H1 (cell line): ENCODE measurements around the gene TRIM14. TPM values are rescaled to one million over a fixed set of nuclear protein-coding genes. Genes with fewer than 3 reads are reported as not detected.

Source experiments
- CTCF ChIA-PET: fragments of 300-600 bp; sonication (Branson Sonifier 250); formaldehyde crosslinking; loops from one replicate; lab custom pipeline; 2021; ENCODE audit not compliant: partially characterized antibody; lab: Charles Lee
- POLR2A ChIA-PET: fragments of 300-600 bp; sonication (Branson Sonifier 250); formaldehyde crosslinking; loops from one replicate; lab custom pipeline; 2021; ENCODE audit warnings: inconsistent platforms; ENCODE audit not compliant: partially characterized antibody; lab: Charles Lee
- DNase-seq, 2 experiments: peaks; one replicate each; pipeline versions ENCODE4 v3.0.0 to v3.0.0-alpha.2; 2010 to 2022; ENCODE audit warnings: low spot score in 2 of 2, low read depth in 1 of 2, mixed read lengths in 1 of 2
- FAIRE-seq: peaks from 2 replicates; lab custom pipeline; 2011; peaks lifted over from hg19 to GRCh38; lab: Jason Lieb, UNC
- H2AFZ ChIP-seq: 2 replicates; pipeline ENCODE4 v1.8.1; 2012; ENCODE audit warnings: low read length, inconsistent platforms
- H2AK5ac ChIP-seq: 2 replicates; pipeline ENCODE4 v1.6.1; 2013; ENCODE audit warnings: low read depth, low read length
- H2BK120ac ChIP-seq: replicated peaks from 2 replicates; pipeline ENCODE3; 2013; ENCODE audit warnings: low read depth, low read length, inconsistent platforms
- H2BK12ac ChIP-seq: 2 replicates; pipeline ENCODE4 v1.6.1; 2013; ENCODE audit warnings: low read depth, low read length
- H2BK15ac ChIP-seq: 2 replicates; pipeline ENCODE4 v1.6.1; 2013; ENCODE audit warnings: low read length
- H2BK20ac ChIP-seq: 2 replicates; pipeline ENCODE4 v1.6.1; 2013; ENCODE audit warnings: low read length
- H2BK5ac ChIP-seq: 2 replicates; pipeline ENCODE4 v1.6.1; 2013; ENCODE audit warnings: low read depth, low read length
- H3K14ac ChIP-seq: 2 replicates; pipeline ENCODE4 v1.6.1; 2013; ENCODE audit warnings: inconsistent platforms; ENCODE audit not compliant: insufficient read length
- H3K18ac ChIP-seq: 2 replicates; pipeline ENCODE4 v1.6.1; 2013; ENCODE audit warnings: low read length; ENCODE audit errors: extremely low read depth
- H3K23ac ChIP-seq: 2 replicates; pipeline ENCODE4 v1.6.1; 2013; ENCODE audit warnings: inconsistent platforms; ENCODE audit not compliant: insufficient read length
- H3K23me2 ChIP-seq: 2 replicates; pipeline ENCODE4 v1.6.1; 2013; ENCODE audit warnings: low read depth, low read length
- H3K27ac ChIP-seq: 2 replicates; pipeline ENCODE4 v1.6.1; 2011; ENCODE audit warnings: low read depth, low read length, inconsistent platforms
- H3K27me3 ChIP-seq, 4 experiments: replicated peaks in 1 of 4; 1 replicate in 1 of 4; 2 replicates in 3 of 4; pipeline versions ENCODE4 v1.6.1 to v1.8.1; 2011 to 2013; ENCODE audit warnings: low read length in 3 of 4, mild to moderate bottlenecking in 3 of 4, inconsistent platforms in 2 of 4, mixed read lengths in 2 of 4, moderate library complexity in 1 of 4; ENCODE audit not compliant: control insufficient read depth in 3 of 4, insufficient read depth in 3 of 4; ENCODE audit errors: extremely low read depth in 1 of 4
- H3K36me3 ChIP-seq, 4 experiments: 2 replicates each; pipeline versions ENCODE4 v1.6.1 to v1.8.1; 2011 to 2013; ENCODE audit warnings: mild to moderate bottlenecking in 4 of 4, low read length in 3 of 4, moderate library complexity in 2 of 4, control low read depth in 1 of 4, inconsistent platforms in 1 of 4; ENCODE audit not compliant: insufficient read depth in 4 of 4, control insufficient read depth in 2 of 4
- H3K4ac ChIP-seq: replicated peaks from 2 replicates; pipeline ENCODE3; 2013; ENCODE audit warnings: low read length, low read depth, mixed read lengths, inconsistent platforms; ENCODE audit not compliant: insufficient read length
- H3K4me1 ChIP-seq, 4 experiments: replicated peaks in 1 of 4; 1 replicate in 1 of 4; 2 replicates in 3 of 4; pipeline versions ENCODE4 v1.6.1 to v1.8.1; 2011 to 2013; ENCODE audit warnings: low read length in 3 of 4, inconsistent platforms in 2 of 4, mixed read lengths in 1 of 4; ENCODE audit not compliant: insufficient read depth in 4 of 4, control insufficient read depth in 3 of 4
- H3K4me2 ChIP-seq, 2 experiments: 2 replicates each; pipeline versions ENCODE4 v1.6.1 to v1.8.1; 2011 to 2013; ENCODE audit warnings: low read depth in 2 of 2, low read length in 2 of 2, control low read depth in 1 of 2, inconsistent platforms in 1 of 2, mild to moderate bottlenecking in 1 of 2; ENCODE audit not compliant: insufficient read depth in 1 of 2
- H3K4me3 ChIP-seq, 4 experiments: fragments of 200-600, 300-600 bp in 1 of 4; sonication (generic), shearing (Covaris generic), sonication (Bioruptor Twin) in 1 of 4; 2 replicates each; pipeline versions ENCODE4 v1.5.1 to v1.8.1; 2011 to 2016; ENCODE audit warnings: low read length in 4 of 4, low read depth in 3 of 4, control low read depth in 2 of 4, inconsistent platforms in 2 of 4, mild to moderate bottlenecking in 2 of 4, mixed read lengths in 1 of 4, moderate library complexity in 1 of 4; ENCODE audit not compliant: insufficient read depth in 2 of 4; ENCODE audit errors: extremely low read depth in 1 of 4
- H3K56ac ChIP-seq: replicated peaks from 2 replicates; pipeline ENCODE3; 2013; ENCODE audit warnings: low read depth, mild to moderate bottlenecking, mixed read lengths, low read length, inconsistent platforms; ENCODE audit not compliant: insufficient read length
- H3K79me1 ChIP-seq: 2 replicates; pipeline ENCODE4 v1.6.1; 2013; ENCODE audit warnings: low read depth, low read length, control low read depth
- H3K79me2 ChIP-seq, 2 experiments: 2 replicates each; pipeline versions ENCODE4 v1.6.1 to v1.8.1; 2012 to 2013; ENCODE audit warnings: low read length in 2 of 2, mild to moderate bottlenecking in 2 of 2, inconsistent platforms in 1 of 2; ENCODE audit not compliant: insufficient read depth in 2 of 2, control insufficient read depth in 1 of 2
- H3K9ac ChIP-seq, 4 experiments: replicated peaks in 1 of 4; 1 replicate in 1 of 4; 2 replicates in 3 of 4; pipeline versions ENCODE4 v1.6.1 to v1.8.1; 2011 to 2013; ENCODE audit warnings: low read depth in 3 of 4, low read length in 3 of 4, control low read depth in 2 of 4, mild to moderate bottlenecking in 2 of 4, moderate library complexity in 2 of 4, inconsistent platforms in 1 of 4; ENCODE audit errors: extremely low read depth in 1 of 4
- H3K9me3 ChIP-seq, 2 experiments: 2 replicates each; pipeline versions ENCODE4 v1.6.1 to v1.8.1; 2012 to 2013; ENCODE audit warnings: mild to moderate bottlenecking in 2 of 2, moderate library complexity in 2 of 2, control low read depth in 1 of 2, inconsistent platforms in 1 of 2, low read depth in 1 of 2, low read length in 1 of 2, mixed read lengths in 1 of 2; ENCODE audit not compliant: insufficient read depth in 2 of 2
- H4K20me1 ChIP-seq, 2 experiments: replicated peaks in 1 of 2; 2 replicates each; pipeline versions ENCODE3 to v1.8.1; 2011 to 2013; ENCODE audit warnings: inconsistent platforms in 2 of 2, low read length in 2 of 2, mild to moderate bottlenecking in 1 of 2; ENCODE audit not compliant: insufficient read depth in 2 of 2, control insufficient read depth in 1 of 2
- H4K5ac ChIP-seq: 2 replicates; pipeline ENCODE4 v1.6.1; 2013; ENCODE audit warnings: low read length, low read depth, mixed read lengths, inconsistent platforms; ENCODE audit not compliant: insufficient read length
- H4K8ac ChIP-seq: 2 replicates; pipeline ENCODE4 v1.8.0; 2013; ENCODE audit warnings: mild to moderate bottlenecking, moderate library complexity, low read length, inconsistent platforms; ENCODE audit not compliant: insufficient read depth; ENCODE audit errors: extremely low read depth
- H4K91ac ChIP-seq: replicated peaks from 2 replicates; pipeline ENCODE3; 2013; ENCODE audit warnings: low read length, mixed read lengths, inconsistent platforms; ENCODE audit not compliant: insufficient read length
- JUN ChIP-seq: IDR thresholded peaks from 2 replicates; pipeline ENCODE4 v1.6.1; 2011; ENCODE audit warnings: low read depth, mild to moderate bottlenecking, improper control_type of control experiment, low read length
- RFX5 ChIP-seq: IDR thresholded peaks from 2 replicates; pipeline ENCODE4 v1.6.1; 2011; ENCODE audit warnings: low read depth, low read length, improper control_type of control experiment, borderline replicate concordance
- RXRA ChIP-seq: IDR thresholded peaks from 2 replicates; pipeline ENCODE4 v1.6.1; 2011; ENCODE audit warnings: low read depth, mild to moderate bottlenecking, low read length, moderate library complexity; ENCODE audit not compliant: insufficient read depth
- SIN3A ChIP-seq, 2 experiments: IDR thresholded peaks in 1 of 2; conservative IDR thresholded peaks in 1 of 2; 2 replicates each; pipeline ENCODE4 v1.6.1; 2011 to 2012; ENCODE audit warnings: low read length in 2 of 2, improper control_type of control experiment in 1 of 2, low read depth in 1 of 2, mild to moderate bottlenecking in 1 of 2
- SP4 ChIP-seq: IDR thresholded peaks from 2 replicates; pipeline ENCODE4 v1.6.1; 2012; ENCODE audit warnings: low read length, inconsistent platforms
- SRF ChIP-seq: IDR thresholded peaks from 2 replicates; pipeline ENCODE4 v1.6.1; 2011; ENCODE audit warnings: mild to moderate bottlenecking, low read depth, low read length, moderate library complexity
- TAF1 ChIP-seq: IDR thresholded peaks from 2 replicates; pipeline ENCODE4 v1.6.1; 2011; ENCODE audit warnings: mild to moderate bottlenecking, low read depth, low read length
- TAF7 ChIP-seq: optimal IDR thresholded peaks from 2 replicates; pipeline ENCODE3; 2011; ENCODE audit warnings: low read depth, mild to moderate bottlenecking, inconsistent platforms, low read length, moderate library complexity, borderline replicate concordance
- ZNF274 ChIP-seq: IDR thresholded peaks from 2 replicates; pipeline ENCODE4 v1.7.0; 2012; ENCODE audit warnings: low read length, borderline replicate concordance; ENCODE audit errors: extremely low read depth
- WGBS, 2 experiments: shearing (Covaris generic) in 1 of 2; methylation state at CpG; one replicate each; pipeline versions ENCODE4 v1.1.6 to v1.1.7; 2013 to 2015; ENCODE audit warnings: low lambda C conversion rate in 2 of 2, mixed read lengths in 2 of 2, inconsistent platforms in 1 of 2, low coverage in 1 of 2, missing lambda C conversion rate in 1 of 2; ENCODE audit not compliant: insufficient replicate concordance in 2 of 2, insufficient coverage in 1 of 2, insufficient read length in 1 of 2; ENCODE audit errors: extremely low coverage in 1 of 2, missing lambda C conversion rate in 1 of 2; 5-methylcytosine and 5-hydroxymethylcytosine counted together
- polyA plus RNA-seq, 7 experiments: library from polyadenylated mRNA; depleted of rRNA in 3 of 7; stranded (reverse) in 5 of 7; unstranded in 2 of 7; fragments of >200 nt in 5 of 7; fragments of 200-250 nt in 2 of 7; gene quantifications; 1 replicate in 5 of 7; 2 replicates in 1 of 7; 4 replicates in 1 of 7; pipeline versions ENCODE4 v1.2.1 to v1.2.3, GENCODE V29; 2011 to 2013; ENCODE audit warnings: missing spikeins in 2 of 7, mixed read lengths in 2 of 7
- total RNA-seq: library from RNA; stranded (reverse); fragmentation: NEBNext Ultra II Directional; extraction: Animal tissue kit (Norgen Biotek cat#: 25700); gene quantifications from 2 replicates; pipeline ENCODE4 v1.2.1, GENCODE V29; 2021
- TF ChIP-seq, protein P1 (sequence below): IDR thresholded peaks from 2 replicates; pipeline ENCODE4 v1.6.1; 2012; ENCODE audit warnings: inconsistent platforms
- TF ChIP-seq, protein P2 (sequence below), 3 experiments: IDR thresholded peaks; 1 replicate in 2 of 3; 2 replicates in 1 of 3; pipeline versions ENCODE4 v1.5.1 to v1.6.1; 2011; ENCODE audit warnings: low read length in 3 of 3, mild to moderate bottlenecking in 3 of 3, inconsistent platforms in 2 of 3, low read depth in 1 of 3, moderate library complexity in 1 of 3; ENCODE audit not compliant: insufficient read depth in 1 of 3; ENCODE audit errors: control extremely low read depth in 1 of 3

TRIM14 gene
- total and polyA plus RNA-seq, 2 of the 8 experiments (the other 6 are each of a cell fraction or from before 2014, with no cell fraction given) = 9.2 to 19.4 TPM

GRCh38 chr9:98071737-98072136 is 47.3 kb downstream of the TRIM14 start:
- no peak overlapping the region for H3K4ac ChIP-seq
- H2BK12ac ChIP-seq = no peak overlapping the region
- no peak overlapping the region for H2AK5ac ChIP-seq
- peaks cover 0 to 11% (median 6%) of the 10 kb centered on the region in 4 experiments; a peak in 4 of 7 replicates for H3K4me1 ChIP-seq
- ChIA-PET CTCF (interaction anchor here (0.5 to 1.3 kb wide), 6 partner anchors 10 to 789 kb away, joined by 3 to 5 read pairs (median 3); no protein-coding TSS in a partner anchor), POLR2A (interaction anchor here (0.9 to 1.1 kb wide), 2 partner anchors 13 kb away, joined by 4 to 6 read pairs; no protein-coding TSS in a partner anchor)
- no peak overlapping the region for H3K14ac ChIP-seq
- FAIRE-seq (no peak), DNase-seq (no peak)
- no peak overlapping the region for H3K18ac ChIP-seq
- WGBS, 2 experiments = 91% methylated on average over 9 of the region's 9 CpGs; no CpG with 5 or more reads in 1 of the 2 experiments
- no peak overlapping the region for H4K91ac ChIP-seq
- H3K56ac ChIP-seq = no peak overlapping the region
- H2BK5ac ChIP-seq = no peak overlapping the region
- no peaks in the 10 kb centered on the region for H3K9me3 ChIP-seq
- no peak overlapping the region for H4K5ac ChIP-seq
- no peak overlapping the region for H4K8ac ChIP-seq
- H3K9ac ChIP-seq = no peak overlapping the region
- H2BK120ac ChIP-seq = no peak overlapping the region
- H2AFZ ChIP-seq = no peak overlapping the region
- H3K79me1 ChIP-seq = 0 out of 2 replicates have a peak, but pooled peaks cover 4% of the 10 kb centered on the region
- no peak overlapping the region for H3K23ac ChIP-seq
- H4K20me1 ChIP-seq = peaks cover 1 to 6% of the 10 kb centered on the region in 2 experiments
- no peaks in the 10 kb centered on the region for H3K36me3 ChIP-seq
- H3K79me2 ChIP-seq = peaks cover 0 to 2% of the 10 kb centered on the region in 2 experiments; a peak in 1 of 4 replicates
- H2BK15ac ChIP-seq = no peak overlapping the region
- H3K4me2 ChIP-seq = no peak overlapping the region
- no peak overlapping the region for H3K4me3 ChIP-seq
- no peaks in the 10 kb centered on the region for H3K27me3 ChIP-seq
- no peak overlapping the region for H2BK20ac ChIP-seq
- no peaks in the 10 kb centered on the region for H3K23me2 ChIP-seq
- no peak overlapping the region for H3K27ac ChIP-seq
- TF ChIP-seq TAF1 (no peak), SP4 (no peak), ZNF274 (no peak), RFX5 (no peak), SIN3A (conservative IDR thresholded peaks at IDR 0.05 in 1 of 2, IDR thresholded peaks at IDR 0.05 in 1 of 2; ENCODE audit: low read depth in 1 of 2, low read length in 2 of 2) (no peak), RXRA (no peak), TAF7 (no peak), JUN (no peak), SRF (no peak)
- TF ChIP-seq, protein P1, sequence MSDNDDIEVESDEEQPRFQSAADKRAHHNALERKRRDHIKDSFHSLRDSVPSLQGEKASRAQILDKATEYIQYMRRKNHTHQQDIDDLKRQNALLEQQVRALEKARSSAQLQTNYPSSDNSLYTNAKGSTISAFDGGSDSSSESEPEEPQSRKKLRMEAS = no peak
- TF ChIP-seq, protein P2, sequence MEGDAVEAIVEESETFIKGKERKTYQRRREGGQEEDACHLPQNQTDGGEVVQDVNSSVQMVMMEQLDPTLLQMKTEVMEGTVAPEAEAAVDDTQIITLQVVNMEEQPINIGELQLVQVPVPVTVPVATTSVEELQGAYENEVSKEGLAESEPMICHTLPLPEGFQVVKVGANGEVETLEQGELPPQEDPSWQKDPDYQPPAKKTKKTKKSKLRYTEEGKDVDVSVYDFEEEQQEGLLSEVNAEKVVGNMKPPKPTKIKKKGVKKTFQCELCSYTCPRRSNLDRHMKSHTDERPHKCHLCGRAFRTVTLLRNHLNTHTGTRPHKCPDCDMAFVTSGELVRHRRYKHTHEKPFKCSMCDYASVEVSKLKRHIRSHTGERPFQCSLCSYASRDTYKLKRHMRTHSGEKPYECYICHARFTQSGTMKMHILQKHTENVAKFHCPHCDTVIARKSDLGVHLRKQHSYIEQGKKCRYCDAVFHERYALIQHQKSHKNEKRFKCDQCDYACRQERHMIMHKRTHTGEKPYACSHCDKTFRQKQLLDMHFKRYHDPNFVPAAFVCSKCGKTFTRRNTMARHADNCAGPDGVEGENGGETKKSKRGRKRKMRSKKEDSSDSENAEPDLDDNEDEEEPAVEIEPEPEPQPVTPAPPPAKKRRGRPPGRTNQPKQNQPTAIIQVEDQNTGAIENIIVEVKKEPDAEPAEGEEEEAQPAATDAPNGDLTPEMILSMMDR (IDR thresholded peaks at IDR 0.05; ENCODE audit: control extremely low read depth in 1 of 3, insufficient read depth in 1 of 3, low read depth in 1 of 3, low read length in 3 of 3) = no peak
